AG04450 (cell line): ENCODE measurements around the gene EN1. TPM values are rescaled to one million over a fixed set of nuclear protein-coding genes. Genes with fewer than 3 reads are reported as not detected.

ENCODE experiments used
- CTCF ChIA-PET: fragments of 300-600, 350-600 bp; formaldehyde crosslinking; extraction: SDS; loops from one replicate; lab custom pipeline; 2022; ENCODE audit warnings: antibody characterized with exemption, inconsistent platforms; lab: Charles Lee
- POLR2A ChIA-PET: fragments of 350-600 bp; formaldehyde crosslinking; extraction: SDS; loops from one replicate; lab custom pipeline; 2021; ENCODE audit warnings: antibody characterized with exemption, inconsistent platforms; lab: Yijun Ruan, JAX
- DNase-seq: peaks from one replicate; pipeline ENCODE4 v3.0.0-alpha.2; 2011; ENCODE audit warnings: low read depth, low spot score
- H3K27ac ChIP-seq: one replicate; pipeline ENCODE4 v1.5.1; 2012; ENCODE audit warnings: low read depth, low read length, control low read depth
- H3K27me3 ChIP-seq: one replicate; pipeline ENCODE4 v1.6.0; 2012; ENCODE audit warnings: low read length; ENCODE audit not compliant: control insufficient read depth, insufficient read depth
- H3K4me3 ChIP-seq: 2 replicates; pipeline ENCODE4 v1.5.1; 2011; ENCODE audit warnings: mild to moderate bottlenecking, low read depth, low read length, control low read depth
- H3K9me3 ChIP-seq: 2 replicates; pipeline ENCODE4 v1.5.1; 2012; ENCODE audit warnings: low read length; ENCODE audit not compliant: control insufficient read depth, insufficient read depth
- CTCF ChIP-seq: IDR thresholded peaks from 2 replicates; pipeline ENCODE4 v1.5.1; 2011; ENCODE audit warnings: low read depth, low read length, control low read depth, inconsistent platforms
- polyA plus RNA-seq: library from polyadenylated mRNA; depleted of rRNA; stranded (reverse); fragments of >200 nt; gene quantifications from 2 replicates; pipeline ENCODE4 v1.2.3, GENCODE V29; 2011

The EN1 gene
- polyA plus RNA-seq, 1 experiment, result not detected

GRCh38 chr2:118854507-118855345, 7.3 kb upstream of the EN1 start:
- no peak overlapping the region for H3K27ac ChIP-seq
- H3K27me3 ChIP-seq, result peaks cover 96% of the 10 kb centered on the region
- H3K9me3 ChIP-seq, result peaks cover 7% of the 10 kb centered on the region; the same call in 1 of the 2 replicates
- no peak overlapping the region for H3K4me3 ChIP-seq
- POLR2A ChIA-PET, result no interaction called here
- CTCF ChIA-PET, result interaction anchor here (0.6 to 4.4 kb wide), 38 partner anchors 7 to 822 kb away, joined by 3 to 61 read pairs (median 4); partner anchors contain the start of gene EN1
- no peak for DNase-seq
- no peak for TF ChIP-seq CTCF

DNA sequence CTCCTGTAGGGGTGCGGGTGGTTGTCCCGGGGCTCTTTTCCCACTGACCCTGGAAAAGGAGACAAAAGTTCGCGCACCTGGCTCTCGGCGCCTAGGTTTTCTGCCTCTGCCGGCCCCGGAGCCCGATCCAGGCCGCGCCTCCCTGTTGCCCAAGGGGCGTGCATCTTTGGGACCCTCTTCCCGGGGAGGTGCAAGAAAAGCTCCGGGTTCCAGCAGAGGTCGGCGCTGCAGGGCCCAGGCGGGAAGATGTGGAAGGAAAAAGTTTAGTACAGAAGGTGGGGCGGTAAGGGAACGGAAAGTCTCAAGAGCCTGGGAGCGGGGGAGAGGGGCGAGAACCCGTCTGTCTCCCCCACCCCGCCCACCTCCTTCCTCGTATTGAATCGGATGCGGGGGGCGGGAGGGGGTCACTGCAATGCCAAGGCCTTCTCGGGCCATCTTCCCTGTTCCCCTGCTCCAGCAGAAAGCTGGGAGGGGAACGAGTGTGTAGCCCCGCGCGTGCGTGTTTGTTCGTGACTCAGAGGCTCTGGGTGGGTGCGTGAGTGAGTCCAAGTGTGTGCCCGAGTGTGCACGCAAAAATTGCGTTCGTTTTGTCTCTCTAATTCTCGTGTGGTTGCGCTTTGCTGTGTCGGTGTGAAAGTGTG, 6.3 kb upstream of the EN1 start:
- no peak for DNase-seq
- peaks cover 96% of the 10 kb centered on the region for H3K27me3 ChIP-seq
- ChIA-PET POLR2A (no interaction called here), CTCF (interaction anchor here (0.6 to 4.4 kb wide), 4 partner anchors 10 to 807 kb away, joined by 3 to 61 read pairs (median 20); no protein-coding TSS in a partner anchor)
- H3K4me3 ChIP-seq, result no peak overlapping the region
- TF ChIP-seq CTCF, result no peak
- peaks cover 6% of the 10 kb centered on the region; the same call in 1 of the 2 replicates for H3K9me3 ChIP-seq
- H3K27ac ChIP-seq, result no peak overlapping the region

GRCh38 chr2:118853129-118853640, 5.7 kb upstream of the EN1 start:
- TF ChIP-seq CTCF, result no peak
- POLR2A ChIA-PET, result no interaction called here

GRCh38 chr2:118852605-118853128, 5.2 kb upstream of the EN1 start:
- ChIA-PET CTCF (interaction anchor here (0.6 to 1.4 kb wide), 2 partner anchors 631 to 806 kb away, joined by 3 to 6 read pairs; no protein-coding TSS in a partner anchor), POLR2A (no interaction called here)
- Histone ChIP-seq H3K9me3 (peaks cover 9% of the 10 kb centered on the region; the same call in 1 of the 2 replicates), H3K27me3 (peaks cover 95% of the 10 kb centered on the region), H3K4me3 (no peak overlapping the region), H3K27ac (no peak overlapping the region)
- TF ChIP-seq CTCF, result no peak
- no peak for DNase-seq

More at GRCh38 chr2:118853129-118853640, 5.7 kb upstream of the EN1 start:
- peaks cover 8% of the 10 kb centered on the region; the same call in 1 of the 2 replicates for H3K9me3 ChIP-seq
- H3K4me3 ChIP-seq, result no peak overlapping the region
- no peak overlapping the region for H3K27ac ChIP-seq
- no peak for DNase-seq
- CTCF ChIA-PET, result interaction anchor here (0.6 to 1.4 kb wide), 3 partner anchors 314 to 807 kb away, joined by 3 to 6 read pairs (median 4); no protein-coding TSS in a partner anchor
- H3K27me3 ChIP-seq, result peaks cover 96% of the 10 kb centered on the region
